Testis (tissue), 2 donors: ENCODE measurements around the gene TP73.

ENCODE experiments used
- CTCF ChIP-seq, 3 experiments: fragments of 450-650 bp in 2 of 3; fragments of 200-600 bp in 1 of 3; sonication (generic) in 1 of 3; IDR thresholded peaks; one replicate each; pipeline ENCODE4 v1.5.1; 2016 to 2019; ENCODE audit warnings: antibody characterized with exemption in 3 of 3, mild to moderate bottlenecking in 2 of 3, moderate library complexity in 1 of 3
- POLR2A ChIP-seq: fragments of 450-650 bp; IDR thresholded peaks from one replicate; pipeline ENCODE4 v1.6.1; 2017; ENCODE audit warnings: antibody characterized with exemption, mild to moderate bottlenecking, moderate library complexity

GRCh38 chr1:3634059-3634800, 18.1 kb upstream of the TP73 start:
- TF ChIP-seq CTCF (IDR thresholded peaks at IDR 0.05) (no peak), POLR2A (no peak)
